ENCODE results near the gene TOP1. TPM values are rescaled to one million over a fixed set of nuclear protein-coding genes. Genes with fewer than 3 reads are reported as not detected.
A peak's percentile ranks its signal among the peaks of the same experiment; 100 is the strongest.

TOP1 gene
- total RNA-seq, 1 donor from 2014 or later = 52.0 TPM

GRCh38 chr20:41138475-41139226 lies 110.0 kb downstream of the TOP1 start:
- Histone ChIP-seq H3K36me3 (no peaks in the 10 kb centered on the region), H3K27ac (peak overlapping the region; percentile 95), H3K9me3 (no peaks in the 10 kb centered on the region), H3K4me3 (peak overlapping the region; percentile 87), H3K4me1 (peaks cover 73% of the 10 kb centered on the region), H3K27me3 (ENCODE audit: low read depth) (no peaks in the 10 kb centered on the region)
- no peak for ATAC-seq
- DNase-seq = no peak
- intact Hi-C loops (cut with DNase I) = no loop called here
- TF ChIP-seq CTCF (IDR thresholded peaks at IDR 0.05) = no peak

- peak overlapping the region; percentile 87 for H3K4me3 ChIP-seq
- ATAC-seq = no peak
- H3K9me3 ChIP-seq = no peaks in the 10 kb centered on the region
- H3K4me1 ChIP-seq = peaks cover 81% of the 10 kb centered on the region
- peaks cover 2% of the 10 kb centered on the region for H3K36me3 ChIP-seq
- no peak for DNase-seq
- intact Hi-C loops (cut with DNase I) = no loop called here
- TF ChIP-seq CTCF (IDR thresholded peaks at IDR 0.05) = no peak
- H3K27me3 ChIP-seq (ENCODE audit: low read depth) = no peaks in the 10 kb centered on the region
- H3K27ac ChIP-seq = peak overlapping the region; percentile 95
These were observed 110.8 kb downstream of the TOP1 start for GRCh38 chr20:41139227-41140093.

- intact Hi-C loops (cut with DNase I) = no loop called here
- Histone ChIP-seq H3K9me3 (no peaks in the 10 kb centered on the region), H3K4me1 (peaks cover 87% of the 10 kb centered on the region), H3K4me3 (no peak overlapping the region), H3K36me3 (peaks cover 4% of the 10 kb centered on the region), H3K27me3 (ENCODE audit: low read depth) (no peaks in the 10 kb centered on the region), H3K27ac (peak overlapping the region; percentile 73)
- TF ChIP-seq CTCF (IDR thresholded peaks at IDR 0.05) = no peak
- ATAC-seq = no peak
- no peak for DNase-seq
These were observed 111.9 kb downstream of the TOP1 start for GRCh38 chr20:41140226-41141133.

- peaks cover 87% of the 10 kb centered on the region for H3K4me1 ChIP-seq
- H3K27me3 ChIP-seq (ENCODE audit: low read depth) = no peaks in the 10 kb centered on the region
- peaks cover 4% of the 10 kb centered on the region for H3K36me3 ChIP-seq
- ATAC-seq (no peak), DNase-seq (no peak)
- H3K4me3 ChIP-seq = peak overlapping the region; percentile 7
- H3K27ac ChIP-seq = peak overlapping the region; percentile 73
- no peaks in the 10 kb centered on the region for H3K9me3 ChIP-seq
- intact Hi-C loops (cut with DNase I) = no loop called here
- TF ChIP-seq CTCF (IDR thresholded peaks at IDR 0.05) = no peak
These were observed 112.7 kb downstream of the TOP1 start for GRCh38 chr20:41141153-41141815.
